ENCODE data around the gene ORM1. TPM values are rescaled to one million over a fixed set of nuclear protein-coding genes. Genes with fewer than 3 reads are reported as not detected.

ORM1 gene
- total RNA-seq, 1 experiment from 2014 or later, result not detected

- Histone ChIP-seq H4K20me1 (ENCODE audit: insufficient read depth, low read depth, low read length) (no peaks in the 10 kb centered on the region), H3K4me2 (ENCODE audit: low read depth, low read length, poor library complexity, severe bottlenecking) (no peak overlapping the region), H3K79me2 (ENCODE audit: low read length) (peaks cover 4% of the 10 kb centered on the region; the same call in 1 of the 2 replicates)
These were observed 39.5 kb downstream of the ORM1 start for GRCh38 chr9:114362394-114362793.

GRCh38 chr9:114363424-114363823 is 40.5 kb downstream of the ORM1 start:
- H3K9me2 ChIP-seq (replicated peaks; ENCODE audit: insufficient read depth, low read length), result no peaks in the 10 kb centered on the region
- no peak overlapping the region for H3K4me2 ChIP-seq (ENCODE audit: low read depth, low read length, poor library complexity, severe bottlenecking)
- H3K4me3 ChIP-seq (ENCODE audit: low read length), result no peak overlapping the region
- no peaks in the 10 kb centered on the region for H3K27me3 ChIP-seq (ENCODE audit: low read length)
- no peak overlapping the region for H3K9ac ChIP-seq (ENCODE audit: low read length)
- H3K9me3 ChIP-seq (ENCODE audit: low read length), result no peaks in the 10 kb centered on the region
- no peak overlapping the region for H2AFZ ChIP-seq (ENCODE audit: low read length)
- H4K20me1 ChIP-seq (ENCODE audit: insufficient read depth, low read depth, low read length), result no peaks in the 10 kb centered on the region
- peak overlapping the region; percentile 95 for H3K27ac ChIP-seq (ENCODE audit: low read length)
- peaks cover 8% of the 10 kb centered on the region; the same call in 1 of the 2 replicates for H3K79me2 ChIP-seq (ENCODE audit: low read length)
- peaks cover 63% of the 10 kb centered on the region for H3K36me3 ChIP-seq (ENCODE audit: insufficient read depth, low read length)
- no peak for DNase-seq
- H3K4me1 ChIP-seq (ENCODE audit: low read length), result peaks cover 50% of the 10 kb centered on the region

More at GRCh38 chr9:114362394-114362793, 39.5 kb downstream of the ORM1 start:
- Histone ChIP-seq H3K9me2 (replicated peaks; ENCODE audit: insufficient read depth, low read length) (no peaks in the 10 kb centered on the region), H3K9ac (ENCODE audit: low read length) (no peak overlapping the region), H3K4me3 (ENCODE audit: low read length) (no peak overlapping the region), H3K4me1 (ENCODE audit: low read length) (peaks cover 40% of the 10 kb centered on the region), H3K9me3 (ENCODE audit: low read length) (no peaks in the 10 kb centered on the region), H3K27ac (ENCODE audit: low read length) (no peak overlapping the region), H2AFZ (ENCODE audit: low read length) (no peak overlapping the region), H3K27me3 (ENCODE audit: low read length) (no peaks in the 10 kb centered on the region), H3K36me3 (ENCODE audit: insufficient read depth, low read length) (peaks cover 56% of the 10 kb centered on the region)
- DNase-seq, result no peak

GRCh38 chr9:114364134-114365041 is 41.5 kb downstream of the ORM1 start:
- H4K20me1 ChIP-seq (ENCODE audit: insufficient read depth, low read depth, low read length), result no peaks in the 10 kb centered on the region
- peaks cover 59% of the 10 kb centered on the region for H3K4me1 ChIP-seq (ENCODE audit: low read length)
- H3K36me3 ChIP-seq (ENCODE audit: insufficient read depth, low read length), result peaks cover 63% of the 10 kb centered on the region
- no peaks in the 10 kb centered on the region for H3K9me3 ChIP-seq (ENCODE audit: low read length)
- H3K4me2 ChIP-seq (ENCODE audit: low read depth, low read length, poor library complexity, severe bottlenecking), result peak overlapping the region; percentile 59
- H3K79me2 ChIP-seq (ENCODE audit: low read length), result peaks cover 15% of the 10 kb centered on the region; the same call in 1 of the 2 replicates
- 0 out of 2 replicates have a peak overlapping the region, but pooled peaks have one; percentile 4 for H3K4me3 ChIP-seq (ENCODE audit: low read length)
- DNase-seq, result peak; percentile 77
- H3K27me3 ChIP-seq (ENCODE audit: low read length), result no peaks in the 10 kb centered on the region
- no peaks in the 10 kb centered on the region for H3K9me2 ChIP-seq (replicated peaks; ENCODE audit: insufficient read depth, low read length)
- peak overlapping the region; percentile 95 for H3K27ac ChIP-seq (ENCODE audit: low read length)
- no peak overlapping the region for H2AFZ ChIP-seq (ENCODE audit: low read length)
- peak overlapping the region; percentile 37; the same call in 1 of the 2 replicates for H3K9ac ChIP-seq (ENCODE audit: low read length)

- Histone ChIP-seq H3K27ac (ENCODE audit: low read length) (peak overlapping the region; percentile 95), H3K9me3 (ENCODE audit: low read length) (no peaks in the 10 kb centered on the region), H3K79me2 (ENCODE audit: low read length) (peaks cover 22% of the 10 kb centered on the region), H2AFZ (ENCODE audit: low read length) (no peak overlapping the region), H3K27me3 (ENCODE audit: low read length) (no peaks in the 10 kb centered on the region), H3K9me2 (replicated peaks; ENCODE audit: insufficient read depth, low read length) (no peaks in the 10 kb centered on the region), H3K9ac (ENCODE audit: low read length) (peak overlapping the region; percentile 37; the same call in 1 of the 2 replicates), H3K36me3 (ENCODE audit: insufficient read depth, low read length) (peaks cover 61% of the 10 kb centered on the region), H3K4me2 (ENCODE audit: low read depth, low read length, poor library complexity, severe bottlenecking) (peak overlapping the region; percentile 59), H3K4me3 (ENCODE audit: low read length) (0 out of 2 replicates have a peak overlapping the region, but pooled peaks have one; percentile 4), H4K20me1 (ENCODE audit: insufficient read depth, low read depth, low read length) (no peaks in the 10 kb centered on the region), H3K4me1 (ENCODE audit: low read length) (peaks cover 67% of the 10 kb centered on the region)
- peak; percentile 87 for DNase-seq
These were observed 42.3 kb downstream of the ORM1 start for GRCh38 chr9:114365194-114365593.

GRCh38 chr9:114366334-114367128 is 43.6 kb downstream of the ORM1 start:
- Histone ChIP-seq H3K27me3 (ENCODE audit: low read length) (no peaks in the 10 kb centered on the region), H3K4me3 (ENCODE audit: low read length) (peak overlapping the region; percentile 35), H3K9me2 (replicated peaks; ENCODE audit: insufficient read depth, low read length) (no peaks in the 10 kb centered on the region), H3K4me2 (ENCODE audit: low read depth, low read length, poor library complexity, severe bottlenecking) (peak overlapping the region; percentile 59), H3K79me2 (ENCODE audit: low read length) (peaks cover 30% of the 10 kb centered on the region), H3K4me1 (ENCODE audit: low read length) (peaks cover 80% of the 10 kb centered on the region), H2AFZ (ENCODE audit: low read length) (no peak overlapping the region), H4K20me1 (ENCODE audit: insufficient read depth, low read depth, low read length) (no peaks in the 10 kb centered on the region), H3K36me3 (ENCODE audit: insufficient read depth, low read length) (peaks cover 59% of the 10 kb centered on the region), H3K9ac (ENCODE audit: low read length) (peak overlapping the region; percentile 66), H3K27ac (ENCODE audit: low read length) (peak overlapping the region; percentile 95), H3K9me3 (ENCODE audit: low read length) (no peaks in the 10 kb centered on the region)
- DNase-seq, result peak; percentile 78

- peaks cover 58% of the 10 kb centered on the region for H3K36me3 ChIP-seq (ENCODE audit: insufficient read depth, low read length)
- peak overlapping the region; percentile 66 for H3K9ac ChIP-seq (ENCODE audit: low read length)
- H2AFZ ChIP-seq (ENCODE audit: low read length), result no peak overlapping the region
- DNase-seq, result no peak
- H3K9me3 ChIP-seq (ENCODE audit: low read length), result no peaks in the 10 kb centered on the region
- H3K4me2 ChIP-seq (ENCODE audit: low read depth, low read length, poor library complexity, severe bottlenecking), result peak overlapping the region; percentile 59
- peak overlapping the region; percentile 95 for H3K27ac ChIP-seq (ENCODE audit: low read length)
- H3K4me3 ChIP-seq (ENCODE audit: low read length), result peak overlapping the region; percentile 35
- peaks cover 38% of the 10 kb centered on the region for H3K79me2 ChIP-seq (ENCODE audit: low read length)
- H3K27me3 ChIP-seq (ENCODE audit: low read length), result no peaks in the 10 kb centered on the region
- H3K9me2 ChIP-seq (replicated peaks; ENCODE audit: insufficient read depth, low read length), result no peaks in the 10 kb centered on the region
- H4K20me1 ChIP-seq (ENCODE audit: insufficient read depth, low read depth, low read length), result no peaks in the 10 kb centered on the region
- peaks cover 89% of the 10 kb centered on the region for H3K4me1 ChIP-seq (ENCODE audit: low read length)
These were observed 44.5 kb downstream of the ORM1 start for GRCh38 chr9:114367366-114367765.

GRCh38 chr9:114367772-114368569 is 45.1 kb downstream of the ORM1 start:
- DNase-seq, result peak; percentile 83
- Histone ChIP-seq H3K9me3 (ENCODE audit: low read length) (no peaks in the 10 kb centered on the region), H3K9ac (ENCODE audit: low read length) (peak overlapping the region; percentile 66), H3K9me2 (replicated peaks; ENCODE audit: insufficient read depth, low read length) (no peaks in the 10 kb centered on the region), H3K79me2 (ENCODE audit: low read length) (peaks cover 41% of the 10 kb centered on the region), H3K4me1 (ENCODE audit: low read length) (peaks cover 95% of the 10 kb centered on the region), H3K4me3 (ENCODE audit: low read length) (peak overlapping the region; percentile 35), H4K20me1 (ENCODE audit: insufficient read depth, low read depth, low read length) (no peaks in the 10 kb centered on the region), H3K27ac (ENCODE audit: low read length) (peak overlapping the region; percentile 95), H3K27me3 (ENCODE audit: low read length) (no peaks in the 10 kb centered on the region), H2AFZ (ENCODE audit: low read length) (no peak overlapping the region), H3K4me2 (ENCODE audit: low read depth, low read length, poor library complexity, severe bottlenecking) (peak overlapping the region; percentile 59), H3K36me3 (ENCODE audit: insufficient read depth, low read length) (peaks cover 55% of the 10 kb centered on the region)
